HG02943 (cell line): Measurements from ENCODE around the gene VHLL.
A peak's percentile ranks its signal among the peaks of the same experiment; 100 is the strongest.

Experiments
- ATAC-seq: cut with Tn5 transposase; IDR thresholded peaks from one replicate; pipeline ENCODE4 v1.9.1; 2021; ENCODE audit warnings: mild to moderate bottlenecking, low read depth, moderate library complexity; ENCODE audit not compliant: unreplicated experiment

VHLL gene

DNA sequence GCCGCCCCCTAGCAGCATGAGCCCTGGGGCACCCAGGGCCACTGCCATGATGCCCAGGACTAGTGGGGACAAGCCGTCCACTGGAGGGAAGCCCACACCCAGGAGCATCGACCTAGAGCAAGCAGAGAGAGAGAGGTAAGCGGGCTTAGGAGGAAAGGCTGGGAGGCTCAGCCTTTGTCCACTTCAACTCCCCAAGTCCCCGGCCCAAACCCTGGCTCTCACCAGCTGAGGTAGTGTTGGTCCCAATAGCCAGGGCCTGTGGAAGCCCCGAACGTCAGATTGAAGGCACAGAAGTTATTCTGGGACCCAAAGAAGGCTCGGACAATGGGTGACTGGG lies 6.0 kb downstream of the VHLL start:
- no peak for ATAC-seq

DNA sequence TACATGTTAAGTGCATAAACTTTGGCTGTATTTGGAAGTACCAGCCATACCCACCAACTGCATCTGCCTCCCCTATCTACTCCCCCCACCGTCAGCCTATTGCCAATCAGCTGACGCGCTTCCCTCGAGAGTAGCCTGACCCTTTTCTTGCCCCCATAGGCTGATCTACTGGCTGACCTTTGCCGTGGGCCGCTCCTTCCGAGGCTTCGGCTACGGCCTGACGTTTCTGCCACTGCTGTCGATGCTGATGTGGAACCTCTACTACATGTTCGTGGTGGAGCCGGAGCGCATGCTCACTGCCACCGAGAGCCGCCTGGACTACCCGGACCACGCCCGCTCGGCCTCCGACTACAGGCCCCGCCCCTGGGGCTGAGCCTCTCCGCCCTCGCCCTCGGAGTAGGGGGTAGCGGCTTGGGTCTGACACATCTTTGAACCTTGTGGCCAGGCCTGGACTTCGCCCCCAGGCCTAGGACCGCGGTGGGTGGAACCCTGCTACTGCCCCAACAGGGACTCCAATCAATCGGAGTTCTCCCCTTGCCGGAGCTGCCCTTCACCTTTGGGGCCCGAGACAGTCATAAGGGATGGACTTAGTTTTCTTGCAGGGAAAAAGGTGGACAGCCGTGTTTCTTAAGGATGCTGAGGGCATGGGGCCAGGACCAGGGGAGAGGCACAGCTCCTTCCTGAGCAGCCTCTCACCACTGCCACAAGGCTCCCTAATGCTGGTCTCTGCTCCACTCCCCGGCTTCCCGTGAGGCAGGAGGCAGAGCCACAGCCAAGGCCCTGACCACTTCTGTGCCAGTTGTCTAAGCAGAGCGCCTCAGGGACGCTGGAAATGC lies 7.7 kb downstream of the VHLL start:
- ATAC-seq: peak; percentile 59

DNA sequence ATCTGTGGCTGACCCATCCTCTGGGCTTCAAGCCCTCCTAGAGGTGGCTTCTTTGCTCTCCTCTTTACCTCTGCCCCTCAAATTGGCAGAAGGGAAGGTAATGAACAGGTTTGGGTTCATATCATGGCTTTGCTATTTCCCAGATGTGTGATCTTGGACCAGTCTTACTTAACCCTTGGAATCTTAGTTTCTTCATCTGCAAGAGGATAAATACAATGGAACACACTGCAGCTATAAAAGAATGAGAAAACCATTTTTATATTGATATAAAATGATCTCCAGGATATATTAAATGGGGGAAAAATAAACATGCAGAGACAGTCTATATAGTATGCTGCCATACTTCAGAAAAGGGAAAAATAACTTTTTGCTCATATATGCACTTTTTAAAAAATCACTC lies 9.2 kb downstream of the VHLL start:
- ATAC-seq: no peak

DNA sequence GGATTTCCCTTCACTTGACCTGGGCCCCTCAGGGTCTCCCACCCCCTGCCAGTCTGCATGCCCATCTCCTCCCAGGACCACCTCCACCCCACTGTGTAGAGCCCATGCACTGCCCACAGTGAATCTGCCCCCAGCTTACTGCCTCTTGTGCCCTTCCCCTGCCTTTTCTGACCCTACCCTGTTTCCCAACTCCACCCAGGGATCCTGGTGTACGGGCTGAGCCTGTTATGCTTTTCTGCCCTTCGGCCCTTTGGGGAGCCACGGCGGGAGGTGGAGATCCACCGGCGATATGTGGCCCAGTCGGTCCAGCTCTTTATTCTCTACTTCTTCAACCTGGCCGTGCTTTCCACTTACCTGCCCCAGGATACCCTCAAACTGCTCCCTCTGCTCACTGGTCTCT lies 13.0 kb downstream of the VHLL start:
- no peak for ATAC-seq

DNA sequence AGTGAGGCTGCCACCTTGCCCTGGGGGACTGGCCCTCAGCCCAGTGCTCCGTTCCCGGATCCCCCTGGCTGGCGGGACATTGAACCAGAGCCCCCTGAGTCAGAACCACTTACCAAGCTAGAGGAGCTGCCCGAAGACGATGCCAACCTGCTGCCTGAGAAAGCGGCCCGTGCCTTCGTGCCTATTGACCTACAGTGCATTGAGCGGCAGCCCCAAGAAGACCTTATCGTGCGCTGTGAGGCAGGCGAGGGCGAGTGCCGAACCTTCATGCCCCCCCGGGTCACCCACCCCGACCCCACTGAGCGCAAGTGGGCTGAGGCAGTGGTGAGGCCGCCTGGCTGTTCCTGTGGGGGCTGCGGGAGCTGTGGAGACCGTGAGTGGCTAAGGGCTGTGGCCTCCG lies 13.7 kb downstream of the VHLL start:
- no peak for ATAC-seq

DNA sequence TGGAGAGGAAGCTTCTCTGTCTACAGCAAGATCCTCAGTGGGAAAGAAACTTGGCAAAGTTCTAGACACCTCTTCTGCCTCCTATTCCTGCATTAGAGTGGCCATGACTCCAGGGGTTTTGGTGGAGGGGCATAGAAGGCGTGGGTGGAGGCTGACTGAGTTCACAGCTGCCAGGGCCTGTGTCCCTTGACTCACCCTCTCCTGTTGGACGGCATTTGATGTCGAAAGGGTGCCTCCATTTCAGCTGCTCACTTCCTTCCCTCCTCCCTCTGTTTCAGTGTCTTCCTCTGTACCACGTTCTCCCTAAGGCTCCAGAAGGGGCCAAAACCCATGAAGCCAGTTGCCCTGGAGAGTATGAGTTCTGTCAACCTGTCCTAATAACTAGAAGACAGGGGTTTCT lies 14.3 kb downstream of the VHLL start:
- no peak for ATAC-seq

DNA sequence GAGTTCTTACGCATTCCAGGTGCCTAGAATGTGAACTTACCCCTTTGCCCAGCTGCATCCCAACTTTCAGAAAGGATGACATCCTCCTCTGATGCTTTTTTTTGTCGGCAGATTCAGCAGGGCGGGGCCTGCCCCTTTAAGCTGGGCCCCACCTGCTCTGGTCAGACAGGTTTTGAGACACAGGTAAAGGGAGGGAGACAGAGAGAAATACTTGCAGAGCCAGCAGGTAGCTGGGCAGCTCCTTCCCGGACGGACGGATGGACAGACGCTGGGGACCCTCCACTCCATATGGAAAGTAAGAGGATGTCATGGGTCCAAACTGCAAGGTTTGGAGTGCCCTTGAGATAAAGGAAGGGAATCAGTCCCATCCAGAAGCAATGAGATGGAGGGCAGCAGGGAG lies 15.0 kb downstream of the VHLL start, which contains the start of gene TMEM79:
Gene TMEM79 (plus strand): TSS at position 214 of the 400 bp plus-strand sequence. CDS start 902 bp downstream, outside the sequence.
- no peak for ATAC-seq

DNA sequence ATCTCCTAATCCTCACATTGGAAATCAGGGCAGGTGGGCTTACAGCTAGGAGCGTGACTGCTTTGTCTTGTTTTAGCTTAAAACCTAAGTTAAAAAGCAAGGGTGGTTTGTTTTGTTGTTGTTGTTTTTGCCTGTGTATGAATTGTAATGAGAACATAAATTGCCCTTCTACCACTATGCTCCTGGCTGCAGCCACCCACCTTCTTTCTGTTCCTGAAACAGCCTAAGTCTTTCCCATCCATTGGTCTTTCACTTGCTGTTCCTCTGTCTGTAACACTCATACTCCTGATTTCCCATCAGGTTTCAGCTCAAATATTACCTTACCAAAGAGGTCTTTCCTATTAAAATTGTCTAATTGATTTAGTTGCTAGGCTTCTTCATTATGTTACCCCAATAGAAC lies 15.6 kb downstream of the VHLL start:
- no peak for ATAC-seq

DNA sequence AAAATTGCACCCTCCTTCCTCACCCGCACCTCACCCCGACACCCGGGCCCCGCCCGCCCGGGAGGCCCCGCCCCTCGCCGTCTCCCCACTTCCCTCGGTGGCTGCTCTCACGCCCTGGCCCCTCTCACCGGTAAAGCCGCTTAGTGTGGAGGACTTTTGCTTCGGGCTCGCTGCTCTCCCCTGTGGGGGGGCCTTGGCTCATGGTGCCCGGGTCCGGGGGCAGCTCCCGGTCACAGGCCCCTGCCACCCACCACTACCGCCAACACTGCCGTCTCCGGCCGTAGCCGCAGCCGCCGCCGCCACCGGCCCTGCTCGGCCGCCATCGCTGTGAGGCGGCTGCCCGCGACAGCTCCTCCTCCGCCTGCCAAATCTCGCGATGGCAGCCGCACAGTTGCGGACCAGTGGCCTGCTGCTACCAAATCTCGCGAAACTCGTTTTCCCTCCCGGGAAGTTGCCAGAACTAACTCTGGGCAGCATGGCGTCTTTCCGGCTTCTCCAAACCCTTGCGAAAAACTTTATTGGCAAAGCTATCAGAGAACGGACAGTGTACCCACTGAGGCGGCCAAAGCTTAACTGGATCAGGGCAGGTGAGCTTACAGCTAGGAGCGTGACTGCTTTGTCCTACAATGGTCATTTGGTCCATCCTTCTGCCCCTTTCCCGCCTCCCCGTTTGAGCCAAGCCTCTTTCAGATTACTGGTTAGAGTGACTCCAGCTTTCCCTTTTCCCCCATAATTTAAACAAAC lies 16.5 kb downstream of the VHLL start, which contains the start of gene SMG5:
Gene SMG5 (minus strand): TSS at position 347 of the 744 bp plus-strand sequence. CDS start 145 bp downstream, at position 202.
- ATAC-seq: peak; percentile 79

DNA sequence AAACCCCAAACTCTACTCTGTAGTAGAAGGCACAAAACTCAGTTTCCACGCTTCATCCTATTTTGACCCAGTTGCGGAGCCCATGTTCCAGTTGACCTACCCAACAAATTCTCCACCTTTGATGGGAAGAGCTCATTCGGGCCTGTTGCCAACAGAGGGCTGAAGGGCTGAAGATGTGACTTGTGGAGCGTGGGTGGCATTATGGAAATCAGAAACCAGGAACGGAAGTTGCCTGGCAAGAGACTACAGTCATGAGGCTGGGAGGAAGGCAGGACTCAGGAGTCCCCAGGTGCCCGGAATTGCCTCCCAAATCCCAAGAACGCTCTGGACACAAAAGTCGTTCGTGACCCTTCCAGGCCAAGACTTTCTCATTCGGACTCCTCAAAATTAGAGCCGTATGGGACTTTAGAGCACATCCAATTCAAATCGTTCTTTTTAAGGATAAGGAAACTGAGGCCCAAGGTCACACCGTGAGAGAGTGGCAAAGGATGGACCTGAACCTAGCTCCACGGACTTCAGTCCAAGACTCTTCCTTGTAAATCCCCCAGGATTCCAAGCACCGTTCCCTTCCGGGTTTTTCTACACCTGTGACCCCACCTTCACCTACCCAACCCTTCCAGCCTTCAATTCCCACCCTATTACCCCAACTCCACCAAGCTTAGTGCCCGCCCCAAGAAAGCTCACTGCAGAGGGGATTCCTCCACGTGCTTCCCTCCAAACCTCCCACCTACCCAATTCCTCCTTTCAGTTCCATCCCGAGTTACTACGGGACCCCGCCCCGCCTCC lies 17.2 kb downstream of the VHLL start:
- ATAC-seq: no peak

DNA sequence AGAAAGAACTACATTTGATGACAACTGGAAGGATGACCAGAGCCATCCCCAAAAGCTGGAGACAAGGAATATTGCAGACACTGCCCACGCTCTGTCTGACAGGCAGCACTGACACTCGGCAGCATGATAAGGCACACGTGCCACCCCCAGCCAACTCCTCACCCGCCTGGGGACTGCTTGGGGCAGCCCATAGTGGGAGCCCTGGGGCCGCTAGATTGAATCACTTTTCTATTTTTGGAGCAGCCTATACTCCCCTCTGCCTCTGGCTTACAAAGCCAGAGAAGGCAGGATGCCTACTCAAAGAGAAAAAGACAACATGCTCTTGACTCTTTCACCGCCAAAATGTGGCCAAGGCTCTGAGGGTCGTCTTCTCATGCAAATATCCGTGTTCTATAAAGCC lies 17.8 kb downstream of the VHLL start:
- no peak for ATAC-seq

DNA sequence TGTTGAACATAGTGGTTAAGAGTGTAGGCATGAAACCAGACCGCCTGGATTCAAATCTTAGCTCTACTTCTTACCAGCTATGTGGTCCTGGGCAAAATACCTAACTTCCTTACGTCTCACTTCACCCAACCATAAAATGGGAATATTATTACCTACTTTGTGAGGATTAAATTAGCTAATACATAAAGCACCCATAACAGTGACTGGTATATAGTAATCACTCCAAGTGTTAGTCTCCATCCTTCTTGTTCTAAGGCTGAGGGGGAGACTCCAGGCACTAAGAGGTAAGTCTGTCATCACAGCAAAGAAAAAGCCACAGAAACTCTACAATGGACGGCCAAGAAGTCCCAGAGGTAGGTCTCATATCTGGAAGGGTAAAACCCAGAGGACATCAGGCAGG lies 19.3 kb downstream of the VHLL start:
- no peak for ATAC-seq

DNA sequence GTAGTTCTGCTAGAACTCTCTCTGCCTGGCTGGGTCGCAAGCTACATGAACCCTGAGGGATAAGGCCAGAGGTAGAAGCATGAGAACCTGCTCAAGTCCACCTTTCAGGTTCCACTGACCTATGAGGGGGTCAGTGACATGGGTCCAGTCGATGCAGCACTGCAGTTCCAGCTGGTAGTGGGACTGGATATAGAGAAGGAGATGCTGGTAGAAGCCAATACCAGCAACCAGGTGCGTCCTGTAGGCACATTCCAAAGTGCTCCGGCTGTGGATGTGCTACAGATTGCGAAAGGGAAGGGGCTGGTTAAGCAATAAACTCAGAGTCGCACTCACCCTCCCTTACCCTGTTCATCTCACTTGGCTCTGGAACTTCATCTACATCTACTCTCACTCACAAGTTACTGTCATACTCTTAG lies 22.1 kb downstream of the VHLL start:
- ATAC-seq: no peak

DNA sequence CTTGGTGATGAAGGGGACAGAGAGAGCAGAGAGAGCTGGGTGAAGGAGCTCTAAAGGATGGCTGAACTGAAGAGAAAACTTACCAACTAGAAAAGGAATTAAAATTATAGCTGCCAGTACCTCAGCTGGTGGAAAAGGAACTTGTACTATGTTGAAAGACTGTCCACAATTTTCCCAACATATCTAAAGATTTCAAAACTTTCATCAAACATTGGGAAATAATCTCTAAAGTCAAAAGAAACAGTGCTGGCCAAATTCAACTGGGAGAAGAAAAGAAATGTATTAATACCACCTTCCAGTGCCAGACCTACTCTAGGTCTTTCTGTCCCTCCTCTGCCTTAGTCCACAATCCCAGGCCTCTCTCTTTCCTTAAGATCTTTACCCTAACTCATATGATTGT lies 22.6 kb downstream of the VHLL start:
- ATAC-seq: no peak

DNA sequence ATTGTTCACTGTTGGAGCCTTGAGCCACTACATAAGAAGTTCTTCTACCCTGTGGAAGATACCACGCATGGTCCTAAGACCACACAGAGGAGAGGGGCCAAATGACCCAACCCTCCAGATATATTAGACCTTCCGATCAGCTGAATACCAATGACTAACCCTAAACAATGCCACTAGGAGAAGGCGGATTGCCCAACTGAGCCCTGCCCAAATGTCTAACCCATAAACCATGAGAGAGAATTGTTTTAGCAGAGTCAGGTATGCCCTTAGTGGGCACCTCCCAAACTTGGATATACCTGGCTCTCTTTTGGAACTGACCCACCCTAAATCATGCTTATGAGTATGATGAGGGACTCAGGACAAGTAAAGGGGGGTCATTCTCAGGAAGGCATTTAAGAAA lies 28.8 kb downstream of the VHLL start:
- ATAC-seq: no peak

DNA sequence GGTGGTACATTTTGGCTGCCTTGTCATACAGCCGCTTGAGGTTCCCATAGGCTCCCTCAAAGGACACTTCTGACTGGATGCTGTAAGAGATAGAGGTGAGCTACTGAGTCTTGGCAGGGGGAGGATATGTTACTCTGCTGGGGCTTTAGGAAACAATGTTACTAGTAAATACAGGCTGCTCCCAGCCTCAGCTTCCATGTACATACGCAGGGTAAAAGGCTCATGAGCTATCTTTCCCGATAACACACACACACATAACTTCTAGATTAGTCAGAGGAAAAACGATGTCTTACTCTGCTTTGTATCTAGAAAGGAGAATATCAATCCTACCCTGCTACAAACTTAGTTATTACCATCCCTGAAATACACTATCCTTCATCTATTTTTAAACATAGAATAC lies 30.8 kb downstream of the VHLL start:
- ATAC-seq: no peak

DNA sequence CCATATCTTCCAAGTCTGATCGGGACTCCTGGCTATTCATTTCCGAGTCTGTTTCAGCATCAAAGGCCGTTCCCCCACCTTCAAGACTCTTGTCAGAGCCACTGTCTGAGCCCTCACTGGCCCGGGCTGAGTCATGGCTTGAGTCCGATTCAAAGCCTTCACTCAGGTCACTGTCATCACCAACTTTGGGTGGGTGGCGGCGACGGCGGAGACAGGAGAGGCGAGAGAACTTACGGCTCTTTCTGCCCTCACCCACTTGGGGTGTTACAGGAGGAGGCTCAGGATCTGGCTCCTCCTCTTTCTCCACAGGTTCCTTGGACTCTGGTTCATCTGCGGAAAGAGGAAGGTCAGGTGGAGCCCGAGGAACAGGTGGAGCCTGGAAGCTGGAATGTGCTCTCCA lies 33.1 kb downstream of the VHLL start:
- no peak for ATAC-seq

DNA sequence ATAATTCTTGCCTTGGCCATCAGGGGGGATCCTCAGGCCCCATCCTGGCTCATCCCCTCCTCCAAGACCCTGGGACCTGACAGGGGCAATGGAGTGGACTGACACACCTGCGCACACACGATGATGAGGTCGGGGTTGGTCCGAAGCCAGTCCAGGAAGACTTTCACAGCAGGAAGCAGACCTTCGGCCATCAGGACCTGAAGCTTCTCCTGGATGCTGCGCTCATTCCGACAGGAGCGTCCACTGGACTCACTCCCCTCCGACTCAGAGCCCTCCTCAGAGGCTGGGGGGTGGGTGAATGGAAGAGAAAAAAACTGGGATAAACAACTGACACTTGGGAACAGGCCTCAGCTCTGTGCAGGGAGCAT lies 35.8 kb downstream of the VHLL start:
- ATAC-seq: no peak

DNA sequence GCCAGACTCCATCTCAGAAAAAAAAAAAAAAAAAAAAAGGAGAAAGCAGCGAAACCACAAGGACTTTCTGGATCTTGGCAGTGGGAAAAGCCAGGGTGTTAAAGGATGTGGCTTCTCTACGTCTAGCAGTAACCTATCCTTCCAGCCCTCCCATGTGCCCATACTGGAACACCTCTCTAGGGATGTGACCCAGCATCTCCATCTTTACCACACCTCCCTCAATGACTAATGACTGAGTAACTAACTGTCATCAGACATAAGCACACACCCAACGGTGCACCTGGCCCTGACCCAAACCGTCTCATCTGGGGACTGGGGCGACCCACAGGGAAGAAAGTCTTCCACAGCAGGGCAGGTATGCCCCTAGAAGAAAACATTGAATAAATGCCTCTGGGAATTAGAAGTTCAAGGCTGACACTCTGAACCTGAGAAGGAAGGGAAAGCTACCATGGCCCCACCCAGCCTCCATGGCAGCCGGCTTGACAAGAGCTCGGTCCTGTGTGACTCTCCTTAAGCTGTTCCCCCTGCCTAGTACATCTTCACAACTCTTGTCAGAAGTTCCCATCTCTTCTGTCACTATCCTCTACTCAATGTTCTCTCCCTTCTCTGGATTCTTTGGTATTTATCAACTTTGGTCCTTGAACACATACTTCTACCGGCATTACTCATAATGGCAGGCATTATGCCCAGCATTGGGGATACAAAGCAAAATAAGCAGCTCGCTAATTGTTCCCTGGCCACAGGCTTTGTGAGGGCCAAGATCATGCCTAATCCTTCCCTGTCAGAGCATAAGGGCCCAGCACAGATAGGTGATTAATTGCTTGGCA lies 36.4 kb downstream of the VHLL start:
- ATAC-seq: no peak

DNA sequence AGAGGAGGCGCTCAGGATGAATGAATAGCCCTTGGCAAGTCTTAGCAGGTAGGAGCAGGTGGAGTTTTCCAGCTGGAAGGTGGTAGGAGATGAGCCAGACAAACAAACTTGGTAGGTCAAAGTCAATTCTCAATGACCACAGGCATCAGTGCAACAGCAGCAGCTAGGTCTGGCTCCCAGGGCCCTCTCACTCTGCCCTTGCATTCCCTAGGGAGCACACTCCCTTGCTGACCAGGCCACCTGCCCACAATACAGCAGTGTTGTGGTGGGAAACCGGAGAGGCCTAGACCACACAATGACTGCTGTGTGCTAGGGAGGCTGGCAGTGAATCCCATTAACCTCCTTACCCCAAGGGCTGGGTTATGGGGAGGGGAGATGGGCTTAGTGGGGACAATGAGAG lies 38.2 kb downstream of the VHLL start:
- no peak for ATAC-seq
